SU-DHL-6 (cell line): ENCODE measurements around the gene AQP6.

Experiments
- H2AFZ ChIP-seq: fragments of 200-600 bp; sonication (generic); 2 replicates; pipeline ENCODE4 v1.6.1; 2014; ENCODE audit warnings: low read depth, mild to moderate bottlenecking, moderate library complexity, mixed read lengths, antibody characterized with exemption, low read length; ENCODE audit not compliant: severe bottlenecking
- H3F3A ChIP-seq: fragments of 200-600 bp; shearing (Covaris generic); 2 replicates; pipeline ENCODE4 v1.6.0; 2016; ENCODE audit warnings: antibody characterized with exemption, mild to moderate bottlenecking; ENCODE audit not compliant: insufficient read depth
- H3K27ac ChIP-seq: fragments of 200-600 bp; sonication (generic); 2 replicates; pipeline ENCODE4 v1.5.1; 2016; ENCODE audit warnings: low read depth, mild to moderate bottlenecking, low read length, moderate library complexity, mixed read lengths
- H3K27me3 ChIP-seq: fragments of 200-600 bp; sonication (generic), shearing (Covaris generic); 2 replicates; pipeline ENCODE4 v1.6.0; 2014; ENCODE audit warnings: mild to moderate bottlenecking, low read length
- H3K36me3 ChIP-seq: fragments of 200-600 bp; sonication (generic); 2 replicates; pipeline ENCODE4 v1.6.1; 2014; ENCODE audit warnings: mild to moderate bottlenecking, low read length, mixed read lengths
- H3K4me2 ChIP-seq: fragments of 300-600, 200-600 bp; shearing (Covaris generic), sonication (generic); 2 replicates; pipeline ENCODE4 v1.6.0; 2014; ENCODE audit warnings: low read length, low read depth, mild to moderate bottlenecking; ENCODE audit not compliant: poor library complexity, severe bottlenecking
- H3K4me3 ChIP-seq: fragments of 200-600 bp; sonication (generic); 2 replicates; pipeline ENCODE4 v1.5.1; 2014; ENCODE audit warnings: antibody characterized with exemption, low read length, mild to moderate bottlenecking, mixed read lengths; ENCODE audit not compliant: insufficient read depth, poor library complexity, severe bottlenecking
- H3K79me2 ChIP-seq: fragments of 200-600 bp; sonication (generic); 2 replicates; pipeline ENCODE4 v1.6.1; 2014; ENCODE audit warnings: mild to moderate bottlenecking, low read length, moderate library complexity; ENCODE audit not compliant: insufficient read depth
- H3K9ac ChIP-seq: fragments of 200-600 bp; sonication (generic); 2 replicates; pipeline ENCODE4 v1.7.0; 2014; ENCODE audit warnings: mild to moderate bottlenecking, low read length
- H3K9me2 ChIP-seq: fragments of 200-600 bp; sonication (generic); replicated peaks from 2 replicates; pipeline ENCODE4 v1.6.1; 2014; ENCODE audit warnings: low read length; ENCODE audit not compliant: insufficient read depth
- H3K9me3 ChIP-seq: fragments of 200-600 bp; sonication (generic); 2 replicates; pipeline ENCODE4 v1.6.1; 2014; ENCODE audit warnings: low read length, mixed read lengths; ENCODE audit not compliant: insufficient read depth
- H4K20me1 ChIP-seq: fragments of 200-600 bp; sonication (generic); 2 replicates; pipeline ENCODE4 v1.6.1; 2014; ENCODE audit warnings: low read depth, mild to moderate bottlenecking, antibody characterized with exemption, low read length, moderate library complexity, mixed read lengths
- CTCF ChIP-seq: fragments of 200-600 bp; sonication (generic); IDR thresholded peaks from one replicate; pipeline ENCODE4 v1.5.1; 2017; ENCODE audit warnings: antibody characterized with exemption, mild to moderate bottlenecking, low read length, moderate library complexity; ENCODE audit not compliant: insufficient read depth, poor library complexity, severe bottlenecking
- EZH2phosphoT487 ChIP-seq: fragments of 200-600 bp; sonication (generic), shearing (Covaris generic); conservative IDR thresholded peaks from 2 replicates; pipeline ENCODE4 v1.6.1; 2018; ENCODE audit warnings: mild to moderate bottlenecking, antibody characterized with exemption, low read length, moderate library complexity, mixed read lengths

Gene AQP6

GRCh38 chr12:49953151-49953550, 19.6 kb upstream of the AQP6 start:
- H3K9me3 ChIP-seq: no peaks in the 10 kb centered on the region
- no peaks in the 10 kb centered on the region for H3K36me3 ChIP-seq
- H3K9me2 ChIP-seq: no peaks in the 10 kb centered on the region
- no peak for TF ChIP-seq EZH2phosphoT487
- H3K79me2 ChIP-seq: no peaks in the 10 kb centered on the region
- H2AFZ ChIP-seq: no peak overlapping the region
- no peak overlapping the region for H3K4me3 ChIP-seq
- H3K9ac ChIP-seq: no peak overlapping the region
- no peaks in the 10 kb centered on the region for H3F3A ChIP-seq
- no peaks in the 10 kb centered on the region for H3K27me3 ChIP-seq
- H4K20me1 ChIP-seq: no peaks in the 10 kb centered on the region
- H3K27ac ChIP-seq: no peak overlapping the region
- H3K4me2 ChIP-seq: no peak overlapping the region

GRCh38 chr12:49953961-49954846, 18.5 kb upstream of the AQP6 start:
- H3K4me2 ChIP-seq: no peak overlapping the region
- no peak overlapping the region for H3K9ac ChIP-seq

GRCh38 chr12:49954863-49955830, 17.6 kb upstream of the AQP6 start:
- Histone ChIP-seq H3K36me3 (no peaks in the 10 kb centered on the region), H3K27me3 (no peaks in the 10 kb centered on the region), H3K79me2 (no peaks in the 10 kb centered on the region), H3K9me3 (no peaks in the 10 kb centered on the region), H3K4me2 (no peak overlapping the region), H2AFZ (no peak overlapping the region), H3K4me3 (no peak overlapping the region), H3K27ac (no peak overlapping the region), H3K9me2 (no peaks in the 10 kb centered on the region), H3F3A (no peaks in the 10 kb centered on the region), H3K9ac (no peak overlapping the region), H4K20me1 (no peaks in the 10 kb centered on the region)
- TF ChIP-seq EZH2phosphoT487 (no peak), CTCF (no peak)

More at GRCh38 chr12:49953961-49954846, 18.5 kb upstream of the AQP6 start:
- Histone ChIP-seq H2AFZ (no peak overlapping the region), H3K79me2 (no peaks in the 10 kb centered on the region), H3K27ac (no peak overlapping the region), H3F3A (no peaks in the 10 kb centered on the region), H4K20me1 (no peaks in the 10 kb centered on the region), H3K9me3 (no peaks in the 10 kb centered on the region), H3K36me3 (no peaks in the 10 kb centered on the region), H3K27me3 (no peaks in the 10 kb centered on the region), H3K4me3 (no peak overlapping the region), H3K9me2 (no peaks in the 10 kb centered on the region)
- TF ChIP-seq CTCF (no peak), EZH2phosphoT487 (no peak)
